ENCODE results near the gene COL23A1. TPM values are rescaled to one million over a fixed set of nuclear protein-coding genes. Genes with fewer than 3 reads are reported as not detected.

COL23A1 gene
- total and polyA plus RNA-seq, 2 donors (not counting 1 experiment from before 2014, with no cell fraction given), result not detected

- no peaks in the 10 kb centered on the region for H4K20me1 ChIP-seq (ENCODE audit: control insufficient read depth, extremely low read depth, insufficient read depth, low read length)
- no peaks in the 10 kb centered on the region for H3K36me3 ChIP-seq (ENCODE audit: control insufficient read depth, insufficient read depth, low read length)
- H2AFZ ChIP-seq (ENCODE audit: low read length), result no peak overlapping the region
- H3K4me3 ChIP-seq (replicated peaks in 1 of 4; ENCODE audit: control extremely low read depth in 1 of 4, insufficient read depth in 1 of 4, low read depth in 3 of 4, low read length in 4 of 4), result no peak overlapping the region
- no peaks in the 10 kb centered on the region for H3K27me3 ChIP-seq (ENCODE audit: control insufficient read depth, insufficient read depth, low read length)
- no peaks in the 10 kb centered on the region for H3K9me3 ChIP-seq (ENCODE audit: control insufficient read depth, insufficient read depth, low read depth, low read length)
- TF ChIP-seq EZH2 (IDR thresholded peaks at IDR 0.05; ENCODE audit: low read length, missing control alignments), result no peak
- no peak for TF ChIP-seq CTCF (conservative IDR thresholded peaks at IDR 0.05 in 1 of 2, IDR thresholded peaks at IDR 0.05 in 1 of 2; ENCODE audit: low read depth in 1 of 2, low read length in 2 of 2)
- H3K27ac ChIP-seq (ENCODE audit: insufficient read depth, low read length), result no peak overlapping the region
- no peak overlapping the region for H3K4me2 ChIP-seq (ENCODE audit: extremely low read depth, insufficient read depth, low read length)
- no peaks in the 10 kb centered on the region for H3K79me2 ChIP-seq (ENCODE audit: control insufficient read depth, insufficient read depth, low read length)
- DNase-seq (ENCODE audit: low read depth in 2 of 2), result no peak
- no peak overlapping the region for H3K9ac ChIP-seq (ENCODE audit: insufficient read depth, low read length)
- no peaks in the 10 kb centered on the region for H3K4me1 ChIP-seq (ENCODE audit: control insufficient read depth, extremely low read depth, insufficient read depth, low read length)
Observed at GRCh38 chr5:178308541-178309092, 281.6 kb downstream of the COL23A1 start.

GRCh38 chr5:178307267-178308045 is 282.7 kb downstream of the COL23A1 start:
- H3K9ac ChIP-seq (ENCODE audit: insufficient read depth, low read length), result no peak overlapping the region
- H3K79me2 ChIP-seq (ENCODE audit: control insufficient read depth, insufficient read depth, low read length), result no peaks in the 10 kb centered on the region
- no peak overlapping the region for H3K4me3 ChIP-seq (replicated peaks in 1 of 4; ENCODE audit: control extremely low read depth in 1 of 4, insufficient read depth in 1 of 4, low read depth in 3 of 4, low read length in 4 of 4)
- no peaks in the 10 kb centered on the region for H3K36me3 ChIP-seq (ENCODE audit: control insufficient read depth, insufficient read depth, low read length)
- no peaks in the 10 kb centered on the region for H3K27me3 ChIP-seq (ENCODE audit: control insufficient read depth, insufficient read depth, low read length)
- no peaks in the 10 kb centered on the region for H3K4me1 ChIP-seq (ENCODE audit: control insufficient read depth, extremely low read depth, insufficient read depth, low read length)
- DNase-seq (ENCODE audit: low read depth in 2 of 2), result no peak
- no peak overlapping the region for H3K27ac ChIP-seq (ENCODE audit: insufficient read depth, low read length)
- TF ChIP-seq EZH2 (IDR thresholded peaks at IDR 0.05; ENCODE audit: low read length, missing control alignments), result no peak
- no peak for TF ChIP-seq CTCF (conservative IDR thresholded peaks at IDR 0.05 in 1 of 2, IDR thresholded peaks at IDR 0.05 in 1 of 2; ENCODE audit: low read depth in 1 of 2, low read length in 2 of 2)
- no peaks in the 10 kb centered on the region for H4K20me1 ChIP-seq (ENCODE audit: control insufficient read depth, extremely low read depth, insufficient read depth, low read length)
- H3K9me3 ChIP-seq (ENCODE audit: control insufficient read depth, insufficient read depth, low read depth, low read length), result no peaks in the 10 kb centered on the region
- no peak overlapping the region for H3K4me2 ChIP-seq (ENCODE audit: extremely low read depth, insufficient read depth, low read length)
- H2AFZ ChIP-seq (ENCODE audit: low read length), result no peak overlapping the region

GRCh38 chr5:178306430-178307225 is 283.6 kb downstream of the COL23A1 start:
- no peak overlapping the region for H3K4me3 ChIP-seq (replicated peaks in 1 of 4; ENCODE audit: control extremely low read depth in 1 of 4, insufficient read depth in 1 of 4, low read depth in 3 of 4, low read length in 4 of 4)
- no peak for DNase-seq (ENCODE audit: low read depth in 2 of 2)
- no peak for TF ChIP-seq EZH2 (IDR thresholded peaks at IDR 0.05; ENCODE audit: low read length, missing control alignments)
- no peak for TF ChIP-seq CTCF (conservative IDR thresholded peaks at IDR 0.05 in 1 of 2, IDR thresholded peaks at IDR 0.05 in 1 of 2; ENCODE audit: low read depth in 1 of 2, low read length in 2 of 2)

More at GRCh38 chr5:178306430-178307225, 283.6 kb downstream of the COL23A1 start:
- Histone ChIP-seq H3K27me3 (ENCODE audit: control insufficient read depth, insufficient read depth, low read length) (no peaks in the 10 kb centered on the region), H2AFZ (ENCODE audit: low read length) (no peak overlapping the region), H3K27ac (ENCODE audit: insufficient read depth, low read length) (no peak overlapping the region), H3K4me2 (ENCODE audit: extremely low read depth, insufficient read depth, low read length) (no peak overlapping the region), H3K79me2 (ENCODE audit: control insufficient read depth, insufficient read depth, low read length) (no peaks in the 10 kb centered on the region), H3K36me3 (ENCODE audit: control insufficient read depth, insufficient read depth, low read length) (no peaks in the 10 kb centered on the region), H4K20me1 (ENCODE audit: control insufficient read depth, extremely low read depth, insufficient read depth, low read length) (no peaks in the 10 kb centered on the region), H3K9ac (ENCODE audit: insufficient read depth, low read length) (no peak overlapping the region), H3K9me3 (ENCODE audit: control insufficient read depth, insufficient read depth, low read depth, low read length) (no peaks in the 10 kb centered on the region), H3K4me1 (ENCODE audit: control insufficient read depth, extremely low read depth, insufficient read depth, low read length) (no peaks in the 10 kb centered on the region)

All from fibroblast of lung (primary cell).